PFSK-1 (cell line): ENCODE results near the gene SYNE2.

Experiments
- POLR2AphosphoS5 ChIP-seq: IDR thresholded peaks from 2 replicates; pipeline ENCODE4 v1.6.1; 2012; ENCODE audit warnings: low read depth, mild to moderate bottlenecking, control low read depth, low read length, moderate library complexity
- SIN3A ChIP-seq: IDR thresholded peaks from 2 replicates; pipeline ENCODE4 v1.6.1; 2012; ENCODE audit warnings: mild to moderate bottlenecking, low read length, moderate library complexity, borderline replicate concordance; ENCODE audit not compliant: insufficient read depth

DNA sequence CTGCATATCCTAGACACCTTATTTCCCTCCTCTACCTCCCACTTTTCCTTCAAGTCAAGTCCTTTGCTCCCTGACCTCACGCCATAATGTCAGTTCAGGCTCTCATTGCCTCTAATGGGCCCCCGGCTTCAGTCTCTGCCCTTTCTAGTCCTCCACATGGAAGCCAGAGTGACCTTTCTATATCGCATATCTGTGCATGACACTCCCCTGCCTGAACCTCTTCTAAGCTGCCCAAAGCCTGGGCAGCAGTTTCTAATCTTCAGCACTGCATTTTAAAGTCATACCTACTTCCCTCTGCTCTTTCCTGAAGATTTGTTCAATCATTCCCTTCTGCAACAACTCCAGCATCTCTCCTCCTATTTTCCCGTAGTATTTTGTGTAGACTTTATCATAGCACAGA is 395.9 kb downstream of the SYNE2 start:
- TF ChIP-seq POLR2AphosphoS5 (no peak), SIN3A (no peak)
